DMS 273 (cell line): ENCODE measurements around the gene PPM1H.
A peak's percentile ranks its signal among the peaks of the same experiment; 100 is the strongest.
"Not testable (repeated sequence)": the region's sequence is repeated elsewhere in the genome, so short reads cannot be mapped to it uniquely, and the experiment has no call there.

ENCODE experiments used
- DNase-seq: peaks from one replicate; lab custom pipeline; 2025; ENCODE audit not compliant: unreplicated experiment; lab: John Stamatoyannopoulos, UW

Gene PPM1H

DNA sequence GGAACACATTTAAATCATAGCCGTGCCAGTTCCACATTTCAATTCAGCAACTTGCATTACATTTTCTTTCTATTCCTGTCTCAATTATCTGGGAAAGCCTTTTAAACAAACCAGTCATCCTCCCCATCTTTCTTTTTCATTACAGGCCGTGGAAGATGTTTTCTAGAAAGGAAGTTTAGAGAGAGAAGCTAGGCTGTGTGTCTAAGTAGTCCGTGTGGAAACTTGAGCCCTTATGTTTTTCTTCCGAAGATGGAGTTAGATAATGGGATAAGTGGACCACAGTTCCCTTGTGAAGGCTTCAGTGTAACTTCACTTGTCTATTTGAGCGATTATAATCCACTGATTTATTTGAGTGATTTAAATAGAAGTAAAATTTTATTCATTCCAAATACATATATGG, 12.4 kb upstream of the PPM1H start:
- no peak for DNase-seq

DNA sequence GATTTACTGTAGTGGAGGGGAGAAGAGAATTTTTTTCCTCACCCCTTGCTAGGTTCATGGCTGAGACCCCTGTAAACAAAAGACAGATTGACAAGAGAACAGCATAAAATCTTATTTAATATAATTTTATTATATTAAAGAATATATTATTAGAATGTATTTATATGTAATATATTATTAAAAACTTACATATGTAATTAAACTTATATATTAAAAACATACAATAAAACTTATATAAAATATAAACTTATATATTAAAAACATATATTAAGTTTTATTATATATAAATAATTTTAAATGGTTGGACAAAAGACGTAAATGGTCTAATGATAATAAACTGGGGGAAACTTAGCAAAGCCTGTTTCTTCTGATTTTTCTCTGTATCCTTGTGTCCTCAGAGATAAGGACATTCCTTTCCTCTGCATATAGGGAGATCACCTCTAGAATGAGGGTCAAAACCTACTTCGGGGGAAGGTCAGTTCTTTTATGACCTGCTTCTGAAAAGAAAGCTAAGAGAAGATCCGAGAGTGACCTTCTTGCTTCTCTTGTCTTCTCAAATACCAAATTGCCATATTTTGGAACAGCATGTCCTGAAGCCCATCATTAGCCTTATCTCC, 8.9 kb upstream of the PPM1H start:
- no peak for DNase-seq

GRCh38 chr12:62942316-62942715, 7.4 kb upstream of the PPM1H start:
- DNase-seq: not testable (repeated sequence)

- peak; percentile 70 for DNase-seq
These were observed 631 bp downstream of the PPM1H start for GRCh38 chr12:62934239-62934798.

- peak; percentile 37 for DNase-seq
These were observed 1.2 kb downstream of the PPM1H start for GRCh38 chr12:62933602-62934238.

DNA sequence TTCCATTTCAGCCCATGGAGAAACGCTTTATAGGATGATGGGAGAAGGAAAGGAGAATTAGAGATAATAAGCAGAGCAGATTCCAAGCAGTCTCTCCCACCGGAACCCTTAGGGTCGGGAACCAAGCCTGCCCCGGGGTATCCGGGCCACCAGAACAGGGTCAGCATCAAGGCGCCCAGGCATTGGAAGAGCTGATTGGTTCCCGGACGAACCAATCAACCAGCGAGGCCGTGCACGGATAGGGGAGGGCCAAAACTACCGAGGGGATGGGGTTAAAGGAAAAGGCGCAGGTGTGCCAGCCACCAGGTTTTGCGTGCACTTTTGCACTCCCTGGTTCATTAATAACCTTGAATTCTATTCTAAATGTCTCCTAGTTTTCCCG, 1.7 kb downstream of the PPM1H start:
- DNase-seq: peak; percentile 54

DNA sequence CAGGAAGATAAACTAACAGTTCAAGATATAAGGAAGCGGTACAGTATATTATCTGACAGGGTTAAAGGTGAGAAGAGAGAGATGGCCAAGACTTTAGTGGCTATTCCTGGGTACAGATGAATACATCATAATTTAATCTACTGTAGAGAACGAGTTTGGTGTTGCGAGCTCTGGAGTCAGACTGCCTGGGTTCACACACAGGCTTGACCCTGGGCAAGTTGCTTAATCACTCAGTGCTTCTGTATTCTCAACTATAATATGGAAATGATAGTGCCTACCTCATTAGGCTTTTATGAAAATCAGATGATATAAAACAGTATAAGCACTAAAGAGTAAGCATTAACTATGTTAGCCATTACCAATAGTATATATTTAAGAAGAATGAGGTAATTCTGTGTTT, 3.5 kb downstream of the PPM1H start:
- no peak for DNase-seq

DNA sequence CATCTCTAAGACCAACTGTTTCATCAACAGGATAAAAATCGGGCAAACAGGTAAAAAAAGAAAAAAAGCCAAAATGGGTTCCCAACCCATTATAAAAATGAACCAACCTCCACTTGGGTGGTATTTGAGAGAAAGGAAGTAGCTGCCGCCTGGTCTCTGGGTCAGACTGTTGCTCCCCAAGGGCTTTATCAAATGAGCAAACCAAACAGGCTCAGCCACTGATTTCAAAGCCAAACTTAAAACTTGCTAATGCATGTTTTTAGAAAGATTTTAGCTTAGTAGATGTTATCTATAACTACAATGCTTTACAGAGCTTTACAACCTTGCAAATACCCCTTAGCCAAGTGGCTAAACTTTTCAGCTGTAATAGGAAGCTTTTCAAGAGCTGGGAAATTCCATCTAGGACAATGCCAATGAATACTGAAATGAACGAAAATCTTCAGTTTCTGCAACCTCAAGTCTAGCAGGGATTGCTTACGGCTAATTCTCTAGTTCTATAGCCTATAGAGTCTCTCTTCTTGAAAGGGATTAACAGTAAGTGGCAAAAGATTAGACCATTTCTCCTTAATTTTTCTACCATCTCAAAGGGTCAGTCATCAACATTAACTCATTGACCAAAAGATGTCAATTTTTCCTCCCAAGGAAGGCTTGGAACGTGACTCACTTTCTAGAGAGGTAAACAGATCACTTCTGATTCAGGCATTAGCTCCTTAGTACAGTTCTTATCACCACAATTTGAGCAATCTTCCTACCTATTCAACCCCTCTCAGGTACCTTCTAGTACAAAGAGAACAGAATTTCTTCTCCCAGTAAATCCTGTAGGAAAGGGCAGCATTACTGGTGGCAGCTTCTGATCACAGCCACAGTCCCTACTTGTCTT, 4.2 kb downstream of the PPM1H start:
- no peak for DNase-seq

DNA sequence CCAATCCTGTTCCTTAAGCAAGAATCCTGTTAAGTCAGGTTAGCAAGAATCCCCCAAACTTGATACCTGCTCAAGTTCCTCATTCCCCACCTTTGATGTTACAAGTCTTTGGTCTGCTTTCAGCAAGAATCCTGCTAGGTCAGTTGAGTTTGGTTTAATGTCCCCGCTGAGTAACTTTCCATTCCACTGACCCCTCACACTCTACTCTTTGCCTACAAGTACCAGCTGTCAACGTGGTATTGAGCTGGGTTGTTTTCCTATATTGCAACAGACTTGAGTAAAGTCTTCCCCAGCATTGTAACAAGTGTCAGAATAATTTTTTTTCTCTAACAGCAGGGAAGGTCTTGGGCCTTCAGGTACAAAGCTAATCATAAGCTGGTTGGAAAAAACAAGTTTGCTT, 6.3 kb downstream of the PPM1H start:
- no peak for DNase-seq

DNA sequence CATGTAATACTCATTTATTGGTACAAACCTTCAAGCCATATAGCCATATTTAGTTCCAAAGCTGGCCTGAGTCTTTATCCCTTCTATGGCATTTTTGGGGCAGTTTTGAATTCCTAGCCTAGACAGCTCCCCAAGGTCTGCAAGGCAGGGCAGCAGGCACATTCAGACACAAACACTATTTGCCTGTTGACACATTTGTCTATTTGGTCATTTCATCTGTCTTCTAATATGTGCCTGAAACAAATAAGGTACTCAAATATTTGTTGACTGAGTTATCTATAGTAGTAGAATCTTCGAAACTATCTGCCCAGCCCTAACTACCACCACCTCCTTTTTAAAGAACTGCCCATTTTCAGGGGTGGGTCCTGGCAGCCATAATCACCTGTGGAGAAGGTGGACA, 9.3 kb downstream of the PPM1H start:
- DNase-seq: no peak

DNA sequence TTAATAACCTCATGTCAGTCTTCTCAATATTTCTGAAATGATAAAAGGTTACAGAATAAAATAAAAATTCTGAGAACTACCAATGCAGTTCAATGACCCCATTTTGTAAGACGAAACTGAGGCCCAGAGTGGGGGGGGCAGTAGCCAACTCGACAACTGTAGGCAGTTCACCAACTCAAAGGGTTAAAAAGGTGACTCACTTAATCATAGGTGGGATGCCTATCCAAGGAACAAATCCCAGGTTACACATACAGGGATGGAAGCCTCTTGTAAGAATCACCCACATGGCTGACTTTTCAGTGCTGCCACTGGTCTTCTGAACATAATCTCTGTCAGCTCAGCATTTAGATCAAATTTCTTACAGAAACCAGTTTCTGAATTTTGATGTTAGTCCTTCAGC, 10.9 kb downstream of the PPM1H start:
- no peak for DNase-seq

DNA sequence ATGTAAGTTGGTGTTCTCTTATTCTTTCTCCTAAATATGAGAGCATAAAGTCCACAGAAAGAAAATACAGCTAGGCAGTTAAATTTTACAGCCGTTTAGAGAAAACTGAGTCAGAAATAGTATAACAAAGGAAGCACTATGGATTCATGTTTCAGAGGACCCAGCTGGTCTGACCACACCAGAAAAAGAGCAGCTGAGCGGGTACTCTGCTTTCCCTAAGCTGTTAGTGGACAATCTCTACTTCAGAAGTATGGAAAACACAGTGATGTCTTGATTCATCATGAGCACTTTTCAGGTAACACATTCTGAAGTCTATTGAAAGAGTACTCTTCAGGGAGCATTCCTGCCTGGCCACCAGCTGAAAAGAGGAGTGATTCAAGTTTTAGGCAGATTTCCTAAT, 12.4 kb downstream of the PPM1H start:
- DNase-seq: peak; percentile 3

GRCh38 chr12:62919838-62920237, 15.1 kb downstream of the PPM1H start:
- DNase-seq: peak; percentile 92

GRCh38 chr12:62917926-62918325, 17.0 kb downstream of the PPM1H start:
- DNase-seq: peak; percentile 62

GRCh38 chr12:62916632-62917425, 18.1 kb downstream of the PPM1H start:
- peak; percentile 11 for DNase-seq

DNA sequence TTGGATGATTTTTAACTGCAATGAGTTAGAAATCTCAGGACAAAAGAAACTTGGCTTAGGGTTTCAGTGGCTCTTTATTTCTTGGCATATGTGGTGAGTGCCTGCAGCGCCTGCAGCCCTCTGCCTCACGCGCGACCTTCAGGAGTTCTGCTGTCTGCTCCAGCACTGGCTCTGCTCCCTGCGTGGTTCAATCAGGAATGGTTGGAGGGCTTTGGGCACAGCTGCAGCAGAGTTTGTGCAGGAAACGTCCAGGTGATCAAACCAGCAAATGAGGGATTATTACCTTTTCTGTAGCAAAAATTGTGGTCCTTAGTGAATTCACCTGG, 19.8 kb downstream of the PPM1H start:
- DNase-seq: no peak

DNA sequence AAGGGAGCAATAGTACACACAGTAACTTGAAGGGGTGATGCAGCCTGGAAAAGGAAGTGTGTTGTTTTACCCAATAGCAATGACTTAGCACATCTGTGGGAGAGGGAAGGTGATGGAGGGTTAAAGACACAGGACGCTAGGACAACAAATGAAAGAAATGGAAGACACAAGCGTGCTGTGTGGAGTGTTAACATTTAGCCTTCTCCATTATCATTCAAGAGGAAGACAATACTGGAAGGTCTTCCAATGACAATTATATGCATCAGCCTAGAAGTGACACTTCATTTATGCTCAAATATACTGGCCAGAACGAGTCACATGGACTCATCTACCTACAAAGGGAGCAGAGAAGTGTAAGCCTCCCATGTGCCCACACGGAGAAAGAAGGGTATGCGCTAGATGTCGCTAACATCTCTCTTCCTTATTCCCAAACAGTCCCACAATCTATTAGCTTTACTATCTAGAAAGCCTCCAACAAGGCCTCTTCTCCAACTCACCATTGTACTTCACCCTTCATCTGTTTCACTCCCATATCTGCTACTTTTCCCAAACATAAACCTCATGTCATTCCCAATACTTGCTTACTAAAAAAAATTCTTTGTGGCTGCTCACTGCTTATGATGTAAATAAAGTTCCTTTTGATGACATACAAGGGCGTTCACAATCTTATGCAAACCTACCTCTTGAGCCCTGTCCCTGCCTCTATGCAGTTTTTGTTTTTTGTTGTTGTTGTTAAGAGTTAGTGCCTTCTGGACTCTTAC, 20.3 kb downstream of the PPM1H start:
- no peak for DNase-seq

- DNase-seq: no peak
These were observed 21.6 kb downstream of the PPM1H start for GRCh38 chr12:62913380-62913779.

- DNase-seq: peak; percentile 41
These were observed 22.3 kb downstream of the PPM1H start for GRCh38 chr12:62912644-62913043.

- DNase-seq: no peak
These were observed 23.7 kb downstream of the PPM1H start for GRCh38 chr12:62911286-62911685.
